ENCODE measurements around the gene ITIH4.

Gene ITIH4

GRCh38 chr3:52795298-52795900 is 35.1 kb downstream of the ITIH4 start:
- no peak for DNase-seq

GRCh38 chr3:52794612-52795099 is 35.8 kb downstream of the ITIH4 start, which contains the start of gene ITIH3:
ITIH3 (plus strand) TSS chr3:52794796; CDS start chr3:52794804, 8 bp downstream.
- no peak for DNase-seq

DNA sequence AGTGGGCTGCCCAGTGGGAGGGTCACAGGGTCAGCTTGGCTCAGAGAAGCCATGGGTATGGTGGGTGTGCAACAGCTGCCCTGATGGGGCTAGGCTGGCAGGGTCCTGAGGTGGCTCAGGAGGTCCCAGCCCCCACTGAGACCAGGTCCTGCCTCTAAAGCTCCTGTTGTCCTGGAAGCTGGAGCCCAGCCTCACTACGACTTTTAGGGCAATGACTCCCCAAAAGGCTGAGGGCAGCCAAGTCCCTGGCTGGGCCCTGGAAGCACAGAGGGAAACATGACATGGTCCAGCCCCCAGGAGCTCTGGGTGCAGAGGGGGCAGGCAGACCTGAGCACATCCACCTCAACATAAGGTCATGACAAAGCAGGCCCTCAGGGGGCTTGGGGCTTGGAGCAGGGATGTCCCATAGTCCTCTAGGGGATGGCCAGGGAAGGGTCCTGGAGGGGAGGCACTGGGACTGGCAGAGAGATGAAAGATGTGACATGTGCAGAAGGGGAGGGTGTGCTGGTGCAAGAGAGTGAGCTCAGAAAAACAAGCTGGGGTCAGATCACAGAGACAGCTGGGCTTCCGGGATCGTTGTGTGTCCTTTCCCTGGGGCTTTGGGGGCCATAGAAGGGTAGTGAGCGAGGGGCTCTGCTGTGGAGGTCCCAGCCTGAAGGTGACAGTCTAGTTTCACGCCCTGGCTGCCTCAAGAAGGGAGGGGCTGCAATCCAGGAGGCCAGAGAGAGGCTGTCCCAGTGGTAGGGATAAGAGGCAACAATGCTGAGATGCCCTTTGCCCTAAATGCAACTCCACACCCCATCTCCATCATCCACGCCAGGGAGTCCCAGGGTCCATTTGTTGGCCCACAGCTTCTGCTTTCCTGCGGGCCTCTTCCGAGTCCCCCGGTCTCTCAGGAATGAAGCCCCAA is 36.5 kb downstream of the ITIH4 start:
- no peak for DNase-seq

DNA sequence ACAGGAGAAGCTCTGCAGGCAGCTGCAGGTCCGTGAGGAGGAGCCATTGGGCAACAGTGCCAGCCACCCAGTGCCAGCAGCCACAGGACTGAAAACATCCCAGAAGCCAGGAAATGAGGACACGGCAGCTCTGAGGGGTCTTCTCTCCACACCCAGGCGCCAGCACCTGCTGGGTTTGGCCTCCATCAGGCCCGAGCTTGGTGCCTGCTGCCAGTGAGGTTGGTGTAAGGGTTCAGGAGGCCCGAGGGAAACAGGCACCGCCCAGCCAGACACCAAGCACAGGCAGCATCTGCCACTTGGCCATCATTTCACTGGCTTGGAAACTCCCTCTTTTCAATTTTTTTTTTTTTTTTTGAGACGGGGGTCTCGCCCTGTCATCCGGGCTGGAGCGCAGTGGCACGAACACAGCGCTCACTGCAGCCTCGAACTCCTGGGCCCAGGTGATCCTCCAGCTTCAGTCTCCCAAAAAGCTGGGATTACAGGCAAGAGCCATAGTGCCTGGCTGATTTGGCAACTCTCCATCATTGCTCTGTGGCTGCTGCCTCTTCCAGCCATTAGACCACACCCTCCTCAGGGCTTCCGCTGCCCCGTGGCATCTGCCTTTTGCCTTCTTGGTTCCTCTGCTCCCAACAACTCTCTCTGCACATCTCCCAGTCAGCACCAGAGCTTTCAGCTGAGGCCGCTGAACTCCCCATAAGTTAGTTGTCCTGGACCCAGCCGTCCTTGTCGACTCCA is 37.3 kb downstream of the ITIH4 start:
- DNase-seq = no peak

GRCh38 chr3:52792413-52792812 is 38.1 kb downstream of the ITIH4 start:
- no peak for DNase-seq

- DNase-seq = no peak
Measured at GRCh38 chr3:52791928-52792327, 38.5 kb downstream of the ITIH4 start.

DNA sequence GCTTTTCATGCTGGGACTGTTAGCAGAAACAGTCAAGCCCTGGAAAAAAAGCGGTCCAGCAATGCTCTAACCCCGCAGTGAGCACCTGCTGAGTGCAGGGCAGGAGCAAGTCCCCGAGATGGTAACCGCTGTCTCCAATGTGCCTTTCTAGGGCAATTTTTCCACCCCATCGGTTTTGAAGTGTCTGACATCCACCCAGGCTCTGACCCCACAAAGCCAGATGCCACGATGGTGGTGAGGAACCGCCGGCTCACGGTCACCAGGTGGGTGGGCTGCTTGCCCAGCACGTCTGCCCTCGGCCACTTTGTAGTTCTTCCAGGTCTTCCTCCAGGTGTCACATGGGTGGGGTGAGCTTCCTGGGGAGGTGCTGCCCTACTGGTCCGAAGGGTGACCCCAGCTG is 39.1 kb downstream of the ITIH4 start:
- DNase-seq = no peak

GRCh38 chr3:52790741-52791140 is 39.7 kb downstream of the ITIH4 start:
- no peak for DNase-seq

DNA sequence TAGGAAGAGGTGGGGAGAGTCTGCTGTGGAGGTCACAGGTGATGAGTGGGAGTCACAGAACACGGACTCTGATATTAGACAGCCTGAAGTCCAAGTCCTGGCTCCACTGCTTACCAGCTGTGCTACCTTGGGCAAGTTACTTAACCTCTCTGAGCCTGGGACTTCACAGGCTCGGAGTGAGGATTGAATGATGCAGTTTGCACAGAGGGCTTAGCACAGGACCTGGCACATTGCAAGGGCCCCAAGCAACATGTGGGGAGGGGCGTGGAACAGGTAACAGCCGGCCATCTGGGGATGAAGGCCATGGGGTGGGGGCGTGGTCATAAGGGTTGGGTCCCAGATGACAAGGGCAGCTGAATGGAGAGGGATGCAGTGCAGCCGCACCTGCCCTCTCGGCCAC is 40.1 kb downstream of the ITIH4 start:
- no peak for DNase-seq

- no peak for DNase-seq
Measured at GRCh38 chr3:52789746-52790040, 40.8 kb downstream of the ITIH4 start.

DNA sequence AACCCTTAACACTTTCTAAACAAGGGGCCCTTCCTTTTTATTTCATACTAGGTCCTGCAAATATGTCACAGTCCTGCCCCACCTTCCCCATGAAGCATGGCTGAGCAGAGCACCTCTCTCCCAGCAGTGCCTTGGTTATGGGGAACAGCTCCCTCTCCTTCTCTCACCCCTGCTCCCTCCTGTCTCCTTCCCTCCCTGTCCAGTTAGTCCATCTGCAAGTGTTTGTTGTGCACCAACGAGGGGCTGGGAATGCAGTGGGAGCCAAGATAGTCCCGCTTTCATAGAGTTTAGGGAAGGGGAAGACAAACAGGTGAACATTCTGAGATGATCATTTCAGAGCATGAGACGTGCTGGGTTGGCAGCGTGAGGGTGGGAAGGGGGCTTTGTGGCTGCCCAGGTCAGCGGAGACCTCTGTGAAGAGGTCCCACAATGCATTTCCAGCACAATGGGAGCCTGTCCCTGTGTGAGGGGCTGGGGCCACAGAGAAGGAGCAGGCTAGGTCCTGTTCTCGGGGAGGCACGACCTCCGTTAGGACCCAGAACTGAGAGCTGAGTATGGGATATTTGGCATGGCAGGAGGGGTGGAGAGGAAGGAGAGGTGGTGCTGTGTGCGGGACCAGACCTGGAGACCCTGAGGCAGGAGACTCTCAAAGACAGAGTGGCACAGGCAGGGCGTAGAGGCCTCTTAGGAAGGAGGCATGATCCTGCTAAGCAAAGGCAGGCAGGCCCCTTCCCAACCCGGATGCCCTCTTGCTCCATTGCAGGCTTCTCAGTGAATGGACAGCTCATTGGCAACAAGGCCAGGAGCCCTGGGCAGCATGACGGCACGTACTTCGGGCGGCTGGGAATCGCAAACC is 41.4 kb downstream of the ITIH4 start:
- no peak for DNase-seq

- no peak for DNase-seq
Measured at GRCh38 chr3:52787672-52788625, 42.5 kb downstream of the ITIH4 start.

DNA sequence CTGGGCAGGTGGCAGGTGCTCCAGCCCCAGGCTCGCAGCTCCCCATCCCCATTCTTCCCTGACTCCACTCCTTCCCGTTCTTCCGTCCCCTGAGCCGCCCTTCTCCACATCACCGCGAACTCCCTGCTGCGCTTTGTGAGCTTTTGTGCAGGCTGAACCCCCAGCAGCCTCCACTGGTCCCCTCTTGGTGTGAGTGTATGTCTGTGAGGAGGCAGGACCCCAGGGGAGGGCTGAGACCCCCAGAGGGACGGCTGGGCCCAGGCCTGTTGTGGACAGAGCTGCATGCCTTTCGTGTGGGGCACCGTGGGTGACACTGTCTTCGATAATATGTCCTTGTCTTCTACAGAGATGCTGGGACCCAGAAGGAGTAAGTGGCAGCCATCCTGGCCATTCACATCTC is 43.2 kb downstream of the ITIH4 start:
- no peak for DNase-seq

GRCh38 chr3:52786330-52787215 is 43.9 kb downstream of the ITIH4 start:
- no peak for DNase-seq

DNA sequence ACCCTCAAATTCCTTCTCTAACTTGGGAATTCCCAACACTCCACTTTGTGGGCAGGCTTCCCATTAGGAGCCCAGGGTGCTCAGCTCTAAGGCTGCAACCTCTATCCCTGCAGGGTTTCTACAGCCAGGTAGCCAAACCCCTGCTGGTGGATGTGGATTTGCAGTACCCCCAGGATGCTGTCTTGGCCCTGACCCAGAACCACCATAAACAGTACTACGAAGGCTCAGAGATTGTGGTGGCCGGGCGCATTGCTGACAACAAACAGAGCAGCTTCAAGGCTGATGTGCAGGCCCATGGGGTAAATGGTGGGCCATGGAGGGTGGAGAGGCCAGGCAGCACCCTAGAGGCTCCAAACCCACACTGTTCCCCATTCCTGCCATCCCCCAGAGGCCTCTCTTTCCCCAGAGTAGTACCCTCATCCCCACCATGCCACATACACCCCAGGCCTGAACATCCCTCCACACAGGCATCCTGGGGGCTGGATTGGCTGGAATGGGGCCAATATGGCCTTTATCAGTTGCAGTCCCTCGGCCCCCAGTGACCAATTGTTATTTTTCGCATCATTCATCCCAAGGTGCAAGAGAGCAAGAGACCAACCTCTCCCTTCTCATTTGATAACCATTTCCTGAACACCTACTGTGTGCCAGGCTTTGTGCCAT is 45.4 kb downstream of the ITIH4 start:
- no peak for DNase-seq

DNA sequence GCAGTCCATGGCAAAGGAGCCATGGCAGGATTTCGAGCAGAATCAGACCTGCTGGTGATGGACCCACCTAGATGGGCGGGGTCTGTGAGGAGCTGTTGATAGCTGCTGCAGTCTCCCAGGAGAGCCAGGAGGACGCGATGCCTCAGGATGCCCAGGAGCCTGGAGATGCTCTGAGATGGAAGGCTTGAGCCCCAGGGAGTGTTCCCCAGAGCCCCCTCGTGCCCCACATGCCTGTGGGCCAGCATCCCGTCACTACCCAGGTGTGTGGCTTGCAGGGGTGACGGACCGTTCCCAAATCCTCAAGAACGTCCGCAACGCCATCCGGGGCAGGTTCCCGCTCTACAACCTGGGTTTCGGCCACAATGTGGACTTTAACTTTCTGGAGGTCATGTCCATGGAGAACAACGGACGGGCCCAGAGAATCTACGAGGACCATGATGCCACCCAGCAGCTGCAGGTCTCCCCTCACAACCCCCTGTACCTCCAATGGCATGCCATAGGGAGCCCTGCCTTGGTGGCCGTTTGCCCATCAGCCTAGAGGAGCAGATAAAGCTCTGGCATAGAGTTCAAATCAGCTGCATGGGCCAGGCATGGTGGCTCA is 46.4 kb downstream of the ITIH4 start:
- DNase-seq = no peak

- DNase-seq = no peak
Measured at GRCh38 chr3:52783211-52783555, 47.3 kb downstream of the ITIH4 start.

DNA sequence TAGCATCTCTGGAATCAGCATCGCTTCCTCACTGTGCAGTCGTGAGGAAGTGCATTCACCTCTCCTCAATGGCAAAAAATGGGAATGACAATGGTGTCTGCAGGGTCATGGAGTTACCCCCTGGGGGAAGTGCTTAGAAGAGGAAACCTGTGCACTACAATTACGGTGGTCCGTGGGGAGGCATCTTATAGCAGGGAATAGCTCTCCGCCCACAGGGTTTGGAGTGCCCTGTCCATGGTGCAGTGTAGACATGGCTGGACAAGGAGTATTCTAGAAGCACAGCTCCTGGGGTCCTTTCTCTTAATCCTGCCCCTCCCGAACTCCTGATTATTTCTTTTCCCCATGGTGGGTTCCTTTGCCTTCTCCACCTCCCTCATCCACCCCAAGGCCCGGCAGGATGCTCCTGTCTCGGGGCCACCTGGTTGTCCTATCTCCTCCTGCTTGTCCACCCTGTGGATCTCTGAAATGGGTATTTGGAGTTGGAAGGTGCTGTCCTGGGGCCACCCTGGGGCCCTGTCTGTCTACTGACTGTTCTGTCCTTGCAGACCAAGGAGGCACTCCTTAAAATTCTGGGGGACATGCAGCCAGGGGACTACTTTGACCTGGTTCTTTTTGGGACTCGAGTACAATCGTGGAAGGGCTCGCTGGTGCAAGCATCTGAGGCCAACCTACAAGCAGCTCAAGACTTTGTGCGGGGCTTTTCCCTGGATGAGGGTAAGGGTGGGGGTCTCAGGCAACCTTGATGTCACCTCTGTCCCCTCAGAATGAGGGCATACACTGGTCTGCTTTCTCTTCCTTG is 47.9 kb downstream of the ITIH4 start:
- no peak for DNase-seq

- DNase-seq = no peak
Measured at GRCh38 chr3:52781741-52782140, 48.7 kb downstream of the ITIH4 start.
